GM23338 (cell line): ENCODE results near the gene RAX2. TPM values are rescaled to one million over a fixed set of nuclear protein-coding genes. Genes with fewer than 3 reads are reported as not detected.

Source experiments
- ATAC-seq: fragments of 200-7000 bp; cut with Tn5 transposase; 3 replicates; pipeline ENCODE4 v1.9.1; 2020
- DNase-seq: peaks from one replicate; pipeline ENCODE4 v3.0.0-alpha.2; 2015; ENCODE audit warnings: low spot score
- H2AFZ ChIP-seq: fragments of 200-600 bp; sonication (generic); 2 replicates; pipeline ENCODE4 v1.8.0; 2016; ENCODE audit warnings: antibody characterized with exemption, mild to moderate bottlenecking, moderate library complexity
- H3F3A ChIP-seq: fragments of 200-600 bp; sonication (generic); replicated peaks from 2 replicates; pipeline ENCODE4 v1.8.0; 2017; ENCODE audit warnings: antibody characterized with exemption, mixed run types, low read depth
- H3K27ac ChIP-seq: fragments of 200-600 bp; sonication (generic); 2 replicates; pipeline ENCODE4 v1.6.1; 2016; ENCODE audit warnings: low read depth
- H3K27me3 ChIP-seq: fragments of 200-600 bp; sonication (generic); 2 replicates; pipeline ENCODE4 v1.8.0; 2016; ENCODE audit warnings: mild to moderate bottlenecking, mixed run types, moderate library complexity; ENCODE audit not compliant: insufficient read depth
- H3K36me3 ChIP-seq: fragments of 200-600 bp; sonication (generic); 2 replicates; pipeline ENCODE4 v1.8.0; 2016; ENCODE audit warnings: mild to moderate bottlenecking; ENCODE audit not compliant: insufficient read depth
- H3K4me1 ChIP-seq: fragments of 200-600 bp; sonication (generic); 2 replicates; pipeline ENCODE4 v1.8.0; 2016; ENCODE audit warnings: mild to moderate bottlenecking, moderate library complexity; ENCODE audit not compliant: insufficient read depth
- H3K4me2 ChIP-seq: fragments of 200-600 bp; sonication (generic); 2 replicates; pipeline ENCODE4 v1.7.1; 2017; ENCODE audit warnings: mixed run types
- H3K4me3 ChIP-seq: fragments of 200-600 bp; sonication (generic); 2 replicates; pipeline ENCODE4 v1.6.1; 2016; ENCODE audit warnings: mixed run types
- H3K79me2 ChIP-seq: fragments of 200-600 bp; sonication (generic); replicated peaks from 2 replicates; pipeline ENCODE4 v1.8.0; 2017; ENCODE audit warnings: mild to moderate bottlenecking; ENCODE audit not compliant: insufficient read depth
- H3K9me2 ChIP-seq: fragments of 200-600 bp; sonication (generic); 2 replicates; pipeline ENCODE4 v1.8.0; 2017; ENCODE audit not compliant: insufficient read depth
- H4K20me1 ChIP-seq: fragments of 200-600 bp; sonication (generic); replicated peaks from 2 replicates; pipeline ENCODE4 v1.8.0; 2017; ENCODE audit warnings: mild to moderate bottlenecking; ENCODE audit not compliant: insufficient read depth
- H3K27ac Mint-ChIP-seq: 2 replicates; pipeline ENCODE4 v1.8.0; 2020; ENCODE audit warnings: inconsistent platforms, mild to moderate bottlenecking, moderate library complexity, mixed read lengths
- H3K27me3 Mint-ChIP-seq: 3 replicates; pipeline ENCODE4 v1.8.0; 2022; ENCODE audit warnings: low read depth, mild to moderate bottlenecking, moderate library complexity, mixed read lengths, inconsistent platforms; ENCODE audit not compliant: insufficient read depth, poor library complexity
- H3K36me3 Mint-ChIP-seq: 3 replicates; pipeline ENCODE4 v1.8.0; 2021; ENCODE audit warnings: low read depth, mild to moderate bottlenecking, inconsistent platforms, moderate library complexity, mixed read lengths
- H3K4me1 Mint-ChIP-seq: 3 replicates; pipeline ENCODE4 v1.8.0; 2020; ENCODE audit warnings: mild to moderate bottlenecking, inconsistent platforms, mixed read lengths
- H3K4me3 Mint-ChIP-seq: 3 replicates; pipeline ENCODE4 v1.8.0; 2021; ENCODE audit warnings: moderate library complexity, mild to moderate bottlenecking, inconsistent platforms, mixed read lengths
- H3K9me3 Mint-ChIP-seq: 3 replicates; pipeline ENCODE4 v1.8.0; 2020; ENCODE audit warnings: moderate library complexity, mild to moderate bottlenecking, inconsistent platforms, mixed read lengths
- CREB1 ChIP-seq: fragments of 250-450 bp; sonication (Bioruptor Pico); IDR thresholded peaks from 2 replicates; pipeline ENCODE4 v1.5.0; 2020; ENCODE audit warnings: low read depth, mild to moderate bottlenecking, moderate library complexity
- CTCF ChIP-seq, 2 experiments: fragments of 200-600 bp in 1 of 2; sonication (generic) in 1 of 2; conservative IDR thresholded peaks; 2 replicates each; pipeline versions ENCODE4 v1.5.1 to v1.6.1; 2016 to 2017; ENCODE audit warnings: antibody characterized with exemption in 2 of 2, low read depth in 2 of 2, mild to moderate bottlenecking in 2 of 2, moderate library complexity in 1 of 2
- ETS1 ChIP-seq: IDR thresholded peaks from 2 replicates; pipeline ENCODE4 v1.6.1; 2016; ENCODE audit warnings: antibody characterized with exemption
- EZH2 ChIP-seq: fragments of 200-600 bp; sonication (generic); IDR thresholded peaks from one replicate; pipeline ENCODE4 v1.8.0; 2017; ENCODE audit warnings: antibody characterized with exemption, mild to moderate bottlenecking, low read depth; ENCODE audit not compliant: unreplicated experiment
- EZH2phosphoT487 ChIP-seq: fragments of 200-600 bp; sonication (generic); IDR thresholded peaks from one replicate; pipeline ENCODE4 v1.8.1; 2018; ENCODE audit warnings: antibody characterized with exemption; ENCODE audit not compliant: unreplicated experiment
- NANOG ChIP-seq: IDR thresholded peaks from 2 replicates; pipeline ENCODE4 v1.6.1; 2016; ENCODE audit warnings: antibody characterized with exemption, borderline replicate concordance
- POLR2AphosphoS5 ChIP-seq: IDR thresholded peaks from 2 replicates; pipeline ENCODE4 v1.6.1; 2016; ENCODE audit warnings: antibody characterized with exemption, low read depth
- REST ChIP-seq: IDR thresholded peaks from one replicate; pipeline ENCODE4 v1.6.1; 2018; ENCODE audit warnings: antibody characterized with exemption; ENCODE audit not compliant: unreplicated experiment
- ZNF114 ChIP-seq: fragments of 250-450 bp; sonication (Bioruptor Pico); IDR thresholded peaks from 2 replicates; pipeline ENCODE4 v1.5.0; 2020; ENCODE audit warnings: mild to moderate bottlenecking, moderate library complexity
- ZNF331 ChIP-seq: fragments of 250-450 bp; sonication (Bioruptor Pico); IDR thresholded peaks from 2 replicates; pipeline ENCODE4 v1.5.0; 2020; ENCODE audit warnings: low read depth, mild to moderate bottlenecking, moderate library complexity
- polyA plus RNA-seq: library from polyadenylated mRNA; unstranded; fragments of >200 nt; fragmentation: Nextera tagmentation; extraction: Ambion mirVana; gene quantifications from 2 replicates; pipeline ENCODE4 v1.2.1, GENCODE V29; 2016
- total RNA-seq: library from RNA; depleted of rRNA; stranded (reverse); fragments of >200 nt; shearing (Covaris generic); gene quantifications from 2 replicates; pipeline ENCODE4 v1.2.3, GENCODE V29; 2014

RAX2 gene
- total and polyA plus RNA-seq, 2 experiments from 2014 or later: 0.13 TPM; not detected in 1

GRCh38 chr19:3762501-3763459, 9.2 kb downstream of the RAX2 start, which contains the start of gene MRPL54:
Gene MRPL54, plus strand, starts transcription at chr19:3762682. Its CDS starts 19 bp downstream, at chr19:3762701.
- H3K27me3 ChIP-seq: no peaks in the 10 kb centered on the region
- H4K20me1 ChIP-seq: no peaks in the 10 kb centered on the region; the same call in 1 of the 2 replicates
- TF ChIP-seq NANOG (no peak), REST (no peak), EZH2phosphoT487 (no peak), ETS1 (peak; percentile 96), CREB1 (CRISPR knock-in tag) (peak; percentile 93), CTCF (conservative IDR thresholded peaks at IDR 0.05; ENCODE audit: low read depth in 2 of 2) (no peak), ZNF331 (no peak), POLR2AphosphoS5 (peak; percentile 87), ZNF114 (CRISPR knock-in tag) (no peak), EZH2 (no peak)
- Mint-ChIP-seq H3K4me1 (peaks cover 4% of the 10 kb centered on the region), H3K36me3 (peaks cover 5% of the 10 kb centered on the region; the same call in 2 of the 3 replicates), H3K9me3 (peaks cover 2% of the 10 kb centered on the region; the same call in 1 of the 3 replicates), H3K4me3 (peak within 1 kb of the TSS; percentile 96), H3K27me3 (peaks cover 11% of the 10 kb centered on the region), H3K27ac (peak within 1 kb of the TSS; percentile 97)
- peak within 1 kb of the TSS; percentile 73 for H3K27ac ChIP-seq
- peak within 1 kb of the TSS; percentile 93 for H3K4me2 ChIP-seq
- H3K36me3 ChIP-seq: no peaks in the 10 kb centered on the region
- DNase-seq (peak; percentile 99), ATAC-seq (peak; percentile 84)
- H3F3A ChIP-seq: no peaks in the 10 kb centered on the region
- no peaks in the 10 kb centered on the region; the same call in 1 of the 2 replicates for H3K9me2 ChIP-seq
- H3K4me3 ChIP-seq: peak within 1 kb of the TSS; percentile 99
- peaks cover 22% of the 10 kb centered on the region for H3K79me2 ChIP-seq
- H2AFZ ChIP-seq: peak within 1 kb of the TSS; percentile 76
- H3K4me1 ChIP-seq: peaks cover 3% of the 10 kb centered on the region
